Hepatocyte (in vitro differentiated cells): Measurements from ENCODE around the gene PPP2R3A.

Experiments
- CTCF ChIP-seq: fragments of 200-600 bp; sonication (generic); IDR thresholded peaks from 2 replicates; pipeline ENCODE4 v1.5.1; 2016; ENCODE audit warnings: antibody characterized with exemption, mild to moderate bottlenecking; ENCODE audit not compliant: poor library complexity
- EZH2 ChIP-seq: fragments of 200-600 bp; sonication (generic); IDR thresholded peaks from 2 replicates; pipeline ENCODE4 v1.6.1; 2016; ENCODE audit warnings: antibody characterized with exemption, mild to moderate bottlenecking, borderline replicate concordance
- EZH2phosphoT487 ChIP-seq: fragments of 200-600 bp; sonication (generic); IDR thresholded peaks from one replicate; pipeline ENCODE4 v1.6.1; 2018; ENCODE audit warnings: antibody characterized with exemption, mild to moderate bottlenecking, low read depth, moderate library complexity; ENCODE audit not compliant: unreplicated experiment, severe bottlenecking

- TF ChIP-seq CTCF (no peak), EZH2phosphoT487 (no peak), EZH2 (no peak)
Observed at GRCh38 chr3:136120373-136121348, 155.1 kb downstream of the PPP2R3A start.
